Naive B cell (primary cell): Measurements from ENCODE around the gene PTAR1. TPM values are rescaled to one million over a fixed set of nuclear protein-coding genes. Genes with fewer than 3 reads are reported as not detected.
A peak's percentile ranks its signal among the peaks of the same experiment; 100 is the strongest.

Experiments
- ATAC-seq, 2 donors: fragments of 150-1000 bp; cut with Tn5 transposase; 2 replicates each; pipeline ENCODE4 v1.10.0; 2021; ENCODE audit warnings: low read depth in 2 of 2, mild to moderate bottlenecking in 2 of 2, moderate library complexity in 2 of 2
- DNase-seq: peaks from one replicate; pipeline ENCODE4 v3.0.0; 2022
- H3K27ac Mint-ChIP-seq, 6 donors: one replicate each; pipeline ENCODE4 v1.8.0; 2020 to 2022; ENCODE audit warnings: mild to moderate bottlenecking in 6 of 6, mixed read lengths in 6 of 6, moderate library complexity in 5 of 6, inconsistent platforms in 2 of 6
- H3K27me3 Mint-ChIP-seq, 3 donors: one replicate each; pipeline ENCODE4 v1.8.0; 2021 to 2022; ENCODE audit warnings: mixed read lengths in 3 of 3, mild to moderate bottlenecking in 1 of 3
- H3K36me3 Mint-ChIP-seq, 2 donors: one replicate each; pipeline ENCODE4 v1.8.0; 2020 to 2022; ENCODE audit warnings: mixed read lengths in 2 of 2, inconsistent platforms in 1 of 2, mild to moderate bottlenecking in 1 of 2
- H3K4me1 Mint-ChIP-seq, 3 donors: one replicate each; pipeline ENCODE4 v1.8.0; 2020 to 2022; ENCODE audit warnings: mixed read lengths in 3 of 3, inconsistent platforms in 1 of 3, mild to moderate bottlenecking in 1 of 3, moderate library complexity in 1 of 3
- H3K4me3 Mint-ChIP-seq, 8 donors: one replicate each; pipeline ENCODE4 v1.8.0; 2020 to 2022; ENCODE audit warnings: mild to moderate bottlenecking in 8 of 8, mixed read lengths in 8 of 8, moderate library complexity in 8 of 8, inconsistent platforms in 2 of 8
- H3K9me3 Mint-ChIP-seq, 7 donors: one replicate each; pipeline ENCODE4 v1.8.0; 2020 to 2022; ENCODE audit warnings: mixed read lengths in 7 of 7, mild to moderate bottlenecking in 5 of 7, inconsistent platforms in 2 of 7, moderate library complexity in 1 of 7
- polyA plus RNA-seq, 6 donors: library from polyadenylated mRNA; unstranded; fragments of 300-500 nt; fragmentation: Illumina TruSeq; gene quantifications; one replicate each; pipeline ENCODE4 v1.2.3, GENCODE V29; 2021; ENCODE audit warnings: low read depth in 6 of 6

The PTAR1 gene
- polyA plus RNA-seq, 6 donors from 2014 or later, result 9.7 to 22.4 (median 19.1) TPM

DNA sequence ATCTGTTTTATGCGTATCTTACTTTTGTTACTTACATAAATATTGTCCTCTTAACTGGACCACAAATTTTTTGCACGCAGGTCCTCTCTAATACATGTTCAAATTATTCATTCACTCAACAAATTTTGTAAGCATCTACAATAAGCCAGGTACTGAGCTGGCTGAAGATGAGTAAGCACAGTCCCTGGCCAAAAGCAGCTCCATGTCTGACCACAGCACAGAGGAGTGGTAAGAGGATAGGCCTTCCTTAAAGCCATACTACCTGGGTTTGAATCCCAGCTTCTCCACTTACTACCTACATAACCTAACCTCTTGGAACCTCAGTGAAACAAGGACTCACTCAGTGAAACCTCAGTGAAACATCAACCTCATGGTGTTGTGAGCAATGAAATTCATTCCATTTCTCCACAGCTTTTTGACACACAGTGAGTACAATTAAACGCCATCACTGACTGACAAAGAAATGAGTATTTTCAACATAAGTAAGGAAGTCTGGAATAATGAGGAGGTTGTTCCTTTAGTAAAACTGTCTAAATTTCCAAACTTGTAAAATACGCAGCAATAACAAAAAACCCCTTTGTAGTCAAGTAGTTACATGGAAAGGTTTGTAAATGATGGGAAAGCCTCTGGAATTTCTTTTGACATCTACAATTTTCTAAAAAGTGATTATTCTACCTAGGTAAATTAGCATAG lies 15.0 kb downstream of the PTAR1 start:
- H3K36me3 Mint-ChIP-seq, result peaks cover 15 to 36% of the 10 kb centered on the region in 2 donors

DNA sequence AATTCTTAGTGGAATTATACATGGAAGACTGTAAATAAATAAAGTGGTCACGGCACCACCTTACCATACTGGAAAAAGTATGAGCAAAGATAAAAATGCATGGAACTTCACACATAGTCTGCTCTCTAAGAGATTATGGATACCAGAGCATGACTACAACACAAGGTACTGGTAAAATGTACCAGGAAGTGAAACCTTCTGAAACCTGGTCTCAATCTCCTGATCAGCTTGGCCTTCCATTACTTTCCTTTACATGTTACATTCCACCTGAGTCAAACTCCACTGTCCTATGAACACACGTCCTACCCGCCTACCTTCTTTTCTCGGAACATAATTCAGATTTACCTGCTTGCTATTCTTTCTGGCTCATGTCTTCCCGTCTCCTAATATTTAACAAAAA lies 15.9 kb downstream of the PTAR1 start:
- H3K27me3 Mint-ChIP-seq, result no peaks in the 10 kb centered on the region
- no peak overlapping the region for H3K4me3 Mint-ChIP-seq
- no peaks in the 10 kb centered on the region for H3K9me3 Mint-ChIP-seq
- DNase-seq (no peak), ATAC-seq (peak; percentile 60)
- peaks cover 15 to 43% of the 10 kb centered on the region in 2 donors for H3K36me3 Mint-ChIP-seq
- H3K27ac Mint-ChIP-seq, result peak overlapping the region in 1 of 6 donors; percentile 45
- H3K4me1 Mint-ChIP-seq, result peaks cover 32 to 38% (median 36%) of the 10 kb centered on the region in 3 donors

More for the DNA sequence above, 15.0 kb downstream of the PTAR1 start:
- H3K4me3 Mint-ChIP-seq, result no peak overlapping the region
- peak overlapping the region in 2 of 6 donors; percentile 2 to 51 for H3K27ac Mint-ChIP-seq
- DNase-seq, result no peak
- peaks cover 32 to 43% (median 37%) of the 10 kb centered on the region in 3 donors for H3K4me1 Mint-ChIP-seq
- ATAC-seq, result no peak
- no peaks in the 10 kb centered on the region for H3K27me3 Mint-ChIP-seq
- no peaks in the 10 kb centered on the region for H3K9me3 Mint-ChIP-seq

DNA sequence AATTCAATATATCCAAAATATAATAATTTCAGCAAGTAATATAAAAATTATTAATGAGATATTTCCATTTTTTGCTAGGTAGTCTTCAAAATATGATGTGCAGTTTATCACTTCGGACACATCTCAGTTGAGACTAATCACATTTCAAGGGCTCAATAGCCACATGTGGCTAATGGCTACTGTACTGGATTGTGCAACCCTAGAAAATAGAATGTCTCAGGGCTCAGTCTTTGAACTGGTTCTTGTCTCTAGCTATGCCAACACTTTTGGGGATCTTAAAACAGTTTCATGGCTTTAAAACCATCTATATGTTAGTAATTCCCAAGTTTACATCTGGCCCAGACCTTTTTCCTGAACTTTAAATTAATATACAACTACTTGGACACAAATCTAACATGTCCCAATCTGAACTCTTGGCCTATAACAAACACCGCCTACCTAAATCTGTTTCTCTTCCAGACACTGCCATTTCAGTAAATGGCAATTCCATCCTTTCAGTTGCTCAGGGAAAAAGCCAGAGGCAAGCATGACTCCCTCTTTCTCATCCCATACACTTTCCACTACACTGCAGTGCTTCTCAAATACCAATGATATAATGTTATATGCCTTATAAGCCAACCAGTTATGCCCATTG lies 18.8 kb downstream of the PTAR1 start:
- H3K4me1 Mint-ChIP-seq, result peaks cover 24 to 31% (median 29%) of the 10 kb centered on the region in 3 donors
- peaks cover 0 to 2% (median 0%) of the 10 kb centered on the region in 7 donors for H3K9me3 Mint-ChIP-seq
- no peaks in the 10 kb centered on the region for H3K27me3 Mint-ChIP-seq
- no peak overlapping the region for H3K4me3 Mint-ChIP-seq
- no peak for DNase-seq
- peaks cover 7 to 44% of the 10 kb centered on the region in 2 donors for H3K36me3 Mint-ChIP-seq
- ATAC-seq, result no peak
- peak overlapping the region in 3 of 6 donors; percentile 62 to 74 (median 71) for H3K27ac Mint-ChIP-seq

DNA sequence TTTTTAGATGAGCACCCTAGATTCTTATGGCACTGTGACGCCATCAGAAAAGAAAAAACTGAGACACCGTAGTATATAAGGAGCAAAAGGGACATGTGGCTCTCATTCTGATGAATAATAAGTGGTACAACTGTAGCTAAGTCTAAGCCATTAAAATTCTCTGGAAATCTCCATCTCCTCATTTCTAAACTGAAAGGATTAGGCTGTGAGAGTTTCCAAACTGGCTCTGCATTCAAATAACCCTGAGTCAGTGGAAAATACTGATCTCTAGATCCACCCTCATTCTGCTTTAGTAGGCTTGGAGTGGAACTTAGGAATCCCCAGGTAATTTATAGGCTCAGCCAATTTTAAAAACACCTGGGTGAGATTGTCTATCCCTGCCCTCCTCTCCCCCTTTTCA lies 28.5 kb downstream of the PTAR1 start:
- Mint-ChIP-seq H3K36me3 (peaks cover 36 to 42% of the 10 kb centered on the region in 2 donors), H3K4me1 (peaks cover 0 to 4% (median 0%) of the 10 kb centered on the region in 3 donors), H3K9me3 (no peaks in the 10 kb centered on the region), H3K4me3 (no peak overlapping the region), H3K27me3 (no peaks in the 10 kb centered on the region), H3K27ac (no peak overlapping the region)
- DNase-seq (no peak), ATAC-seq (no peak)

DNA sequence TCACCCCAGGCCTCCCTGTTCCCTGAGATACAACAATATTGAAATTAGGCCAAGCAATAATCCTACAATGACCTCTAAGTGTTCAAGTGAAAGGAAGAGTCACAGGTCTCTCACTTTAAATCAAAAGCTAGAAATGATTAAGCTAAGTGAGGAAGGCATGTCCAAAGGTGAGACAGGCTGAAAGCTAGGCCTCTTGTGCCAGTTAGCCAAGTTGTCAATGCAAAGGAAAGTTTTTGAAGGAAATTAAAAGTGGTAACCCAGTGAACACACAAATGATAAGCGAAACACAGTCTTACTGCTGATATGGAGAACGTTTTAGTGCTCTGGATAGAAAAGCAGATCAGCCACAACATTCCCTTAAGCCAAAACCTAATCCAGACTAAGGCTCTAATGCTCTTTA lies 39.8 kb downstream of the PTAR1 start:
- no peaks in the 10 kb centered on the region for H3K4me1 Mint-ChIP-seq
- H3K36me3 Mint-ChIP-seq, result peaks cover 12 to 34% of the 10 kb centered on the region in 2 donors
- no peak overlapping the region for H3K4me3 Mint-ChIP-seq
- H3K27ac Mint-ChIP-seq, result no peak overlapping the region
- H3K9me3 Mint-ChIP-seq, result peaks cover 0 to 2% (median 0%) of the 10 kb centered on the region in 7 donors
- H3K27me3 Mint-ChIP-seq, result no peaks in the 10 kb centered on the region
- no peak for DNase-seq
- ATAC-seq, result no peak

DNA sequence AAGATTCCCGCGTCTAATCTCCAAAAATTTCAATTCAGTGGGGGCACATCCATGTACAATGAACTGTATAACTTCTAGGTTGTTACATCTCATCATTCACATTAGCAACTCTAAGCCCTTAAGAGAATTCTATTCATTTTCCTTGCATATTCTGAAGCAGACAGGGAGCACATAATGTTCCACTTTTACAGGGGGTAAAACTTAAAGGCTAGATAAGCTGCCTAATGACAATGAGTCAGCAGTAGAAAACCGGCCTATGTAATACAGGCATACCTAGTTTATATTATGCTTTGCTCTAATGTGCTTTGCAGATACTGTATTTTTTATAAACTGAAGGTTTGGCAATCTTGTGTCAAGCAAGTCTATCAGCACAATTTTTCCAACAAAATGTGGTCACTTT lies 40.4 kb downstream of the PTAR1 start:
- no peaks in the 10 kb centered on the region for H3K27me3 Mint-ChIP-seq

DNA sequence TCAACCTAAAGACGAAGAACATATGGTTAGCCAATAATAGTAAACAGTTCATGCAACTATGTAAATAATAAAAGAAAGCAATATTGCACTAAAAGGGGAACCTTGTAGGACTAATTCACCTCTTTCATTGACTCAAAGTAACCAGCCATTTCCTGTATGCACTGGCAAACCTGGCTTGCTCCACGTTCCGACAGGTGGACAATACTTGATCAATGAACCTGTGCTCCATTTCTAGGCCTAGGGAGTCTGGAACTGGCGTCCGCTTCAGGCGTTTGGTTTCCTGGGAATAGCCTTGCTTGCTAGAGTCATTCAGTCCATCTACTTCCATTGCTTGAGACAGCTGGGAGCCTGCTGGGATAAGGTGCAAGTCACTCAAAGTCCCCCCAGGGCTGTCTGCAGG lies 41.6 kb downstream of the PTAR1 start:
- Mint-ChIP-seq H3K9me3 (peaks cover 0 to 2% (median 0%) of the 10 kb centered on the region in 7 donors), H3K4me1 (no peaks in the 10 kb centered on the region), H3K27me3 (no peaks in the 10 kb centered on the region), H3K27ac (no peak overlapping the region), H3K4me3 (no peak overlapping the region), H3K36me3 (peaks cover 12 to 38% of the 10 kb centered on the region in 2 donors)
- DNase-seq (no peak), ATAC-seq (no peak)

More for the DNA sequence above, 40.4 kb downstream of the PTAR1 start:
- DNase-seq (no peak), ATAC-seq (no peak)
- Mint-ChIP-seq H3K4me3 (no peak overlapping the region), H3K36me3 (peaks cover 12 to 36% of the 10 kb centered on the region in 2 donors), H3K9me3 (peaks cover 0 to 2% (median 0%) of the 10 kb centered on the region in 7 donors), H3K4me1 (no peaks in the 10 kb centered on the region), H3K27ac (no peak overlapping the region)

DNA sequence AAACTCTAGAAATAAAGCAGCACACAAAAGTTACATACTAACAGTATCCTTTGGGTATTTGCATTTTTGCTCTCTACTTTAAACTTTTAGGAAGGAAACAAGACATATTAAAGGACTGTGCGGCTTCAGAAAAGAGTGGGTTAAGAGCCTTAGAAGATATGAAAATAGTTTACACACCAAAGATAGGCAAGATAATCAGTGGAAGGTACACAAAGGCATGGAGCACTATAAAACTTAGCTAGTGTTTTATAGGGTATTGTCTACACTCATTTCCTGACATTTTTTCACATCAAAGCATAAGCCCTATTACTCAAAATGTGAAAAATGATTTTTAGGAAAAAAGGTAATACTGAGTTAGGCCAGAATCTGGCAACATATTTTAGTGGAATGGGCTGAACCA lies 44.0 kb downstream of the PTAR1 start:
- Mint-ChIP-seq H3K27me3 (no peaks in the 10 kb centered on the region), H3K27ac (no peak overlapping the region), H3K36me3 (peaks cover 2 to 41% of the 10 kb centered on the region in 2 donors), H3K4me1 (no peaks in the 10 kb centered on the region), H3K4me3 (no peak overlapping the region), H3K9me3 (peaks cover 0 to 2% (median 0%) of the 10 kb centered on the region in 7 donors)
- ATAC-seq (no peak), DNase-seq (no peak)

DNA sequence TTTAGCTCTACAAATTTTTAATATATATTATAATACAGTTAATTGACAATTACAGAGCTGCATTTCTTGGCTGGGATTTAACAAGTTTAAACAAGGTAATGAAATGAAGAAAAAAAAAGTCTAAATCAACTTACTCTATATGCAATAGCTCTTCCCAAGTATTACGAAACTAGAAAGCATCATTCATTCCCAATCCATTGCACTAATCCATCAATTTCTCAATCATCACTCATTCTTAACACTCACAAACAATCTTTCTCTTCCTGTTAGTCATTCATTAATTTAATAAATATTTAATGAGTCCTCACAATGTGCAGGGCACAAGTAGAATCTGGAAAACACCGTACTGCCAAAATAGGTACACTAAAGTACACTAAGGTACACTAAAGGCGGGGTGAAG lies 44.7 kb downstream of the PTAR1 start:
- no peak overlapping the region for H3K27ac Mint-ChIP-seq
- peaks cover 0 to 2% (median 0%) of the 10 kb centered on the region in 7 donors for H3K9me3 Mint-ChIP-seq
- ATAC-seq (no peak), DNase-seq (no peak)
- no peaks in the 10 kb centered on the region for H3K27me3 Mint-ChIP-seq
- H3K4me3 Mint-ChIP-seq, result no peak overlapping the region
- no peaks in the 10 kb centered on the region for H3K4me1 Mint-ChIP-seq
- H3K36me3 Mint-ChIP-seq, result peaks cover 0 to 42% of the 10 kb centered on the region in 2 donors

DNA sequence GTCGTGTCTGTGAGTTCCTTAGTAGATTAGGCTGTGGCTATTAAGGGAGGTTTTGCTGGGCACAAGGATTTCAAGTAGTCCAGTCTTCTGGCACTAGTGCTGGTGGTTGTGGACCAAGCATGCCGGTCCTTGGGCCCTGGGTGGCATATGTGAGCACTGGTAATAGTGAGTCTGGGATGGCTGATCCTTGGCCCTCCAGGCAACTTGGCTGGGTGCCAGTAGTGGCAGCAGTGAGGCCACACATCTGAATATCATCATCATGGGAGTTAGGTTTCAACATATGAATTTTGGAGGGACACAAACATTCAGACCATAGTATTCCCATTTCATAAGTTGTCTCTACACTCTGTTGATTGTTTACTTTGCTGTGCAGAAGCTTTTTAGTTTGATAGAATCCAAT lies 62.3 kb downstream of the PTAR1 start:
- H3K9me3 Mint-ChIP-seq, result peaks cover 19 to 84% (median 61%) of the 10 kb centered on the region in 7 donors
- H3K4me1 Mint-ChIP-seq, result no peaks in the 10 kb centered on the region
- peaks cover 0 to 21% (median 4%) of the 10 kb centered on the region in 3 donors for H3K27me3 Mint-ChIP-seq
- H3K4me3 Mint-ChIP-seq, result peak overlapping the region in 1 of 8 donors; percentile 37
- DNase-seq (no peak), ATAC-seq (no peak)
- H3K27ac Mint-ChIP-seq, result peak overlapping the region in 1 of 6 donors; percentile 22
- H3K36me3 Mint-ChIP-seq, result peaks cover 9 to 16% of the 10 kb centered on the region in 2 donors

DNA sequence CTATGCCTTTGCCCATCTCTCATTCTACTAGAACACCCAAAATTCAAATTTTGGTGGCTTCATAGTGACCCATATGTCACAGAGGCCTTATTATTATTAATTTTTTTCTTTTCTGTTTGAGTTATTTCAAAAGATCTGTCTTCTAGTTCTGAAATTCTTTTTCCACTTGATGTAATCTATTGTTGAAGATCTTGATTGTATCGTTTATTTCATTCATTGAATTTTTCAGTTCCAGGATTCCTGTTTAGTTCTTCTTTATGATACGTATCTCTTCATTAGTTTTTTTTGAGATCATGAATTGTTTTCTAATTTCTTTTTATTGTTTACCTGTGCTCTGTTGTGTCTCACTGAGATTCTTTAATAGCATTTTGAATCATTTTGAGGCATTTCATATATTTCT lies 63.0 kb downstream of the PTAR1 start:
- Mint-ChIP-seq H3K4me3 (no peak overlapping the region), H3K27me3 (peaks cover 0 to 28% (median 6%) of the 10 kb centered on the region in 3 donors), H3K4me1 (no peaks in the 10 kb centered on the region), H3K36me3 (peaks cover 9 to 16% of the 10 kb centered on the region in 2 donors), H3K9me3 (peaks cover 19 to 83% (median 60%) of the 10 kb centered on the region in 7 donors), H3K27ac (no peak overlapping the region)
- no peak for DNase-seq
- ATAC-seq, result no peak

DNA sequence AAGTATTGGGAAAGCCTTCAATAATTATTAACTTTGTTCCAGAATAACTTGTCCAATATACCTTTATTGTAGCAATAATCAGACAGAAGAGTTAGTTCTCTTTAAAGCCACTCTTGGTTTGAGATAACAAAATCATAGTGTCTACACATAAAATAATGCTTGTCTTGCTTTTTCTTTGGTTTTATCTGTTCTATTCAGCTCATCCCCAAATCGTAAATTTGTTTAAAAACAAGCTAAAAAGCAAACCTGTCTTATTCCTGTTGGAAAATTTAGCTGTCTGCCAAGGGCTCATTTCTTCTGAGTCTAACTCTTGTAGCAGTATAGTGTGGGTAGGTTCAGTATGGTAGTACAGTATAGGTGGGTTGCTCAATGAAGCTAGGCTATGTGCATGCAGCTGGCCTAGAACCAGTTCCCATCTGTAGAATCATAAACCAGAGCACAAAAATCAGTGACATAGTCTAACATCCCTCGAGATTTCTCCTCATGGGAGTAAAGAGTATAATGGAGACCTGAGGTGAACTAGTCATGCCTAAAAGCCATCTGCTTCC lies 69.7 kb downstream of the PTAR1 start:
- Mint-ChIP-seq H3K9me3 (peaks cover 3 to 30% (median 17%) of the 10 kb centered on the region in 7 donors), H3K27ac (peak overlapping the region in 1 of 6 donors; percentile 8), H3K27me3 (peaks cover 0 to 21% (median 6%) of the 10 kb centered on the region in 3 donors), H3K4me3 (no peak overlapping the region), H3K36me3 (peaks cover 0 to 3% of the 10 kb centered on the region in 2 donors), H3K4me1 (no peaks in the 10 kb centered on the region)
- DNase-seq (no peak), ATAC-seq (no peak)

DNA sequence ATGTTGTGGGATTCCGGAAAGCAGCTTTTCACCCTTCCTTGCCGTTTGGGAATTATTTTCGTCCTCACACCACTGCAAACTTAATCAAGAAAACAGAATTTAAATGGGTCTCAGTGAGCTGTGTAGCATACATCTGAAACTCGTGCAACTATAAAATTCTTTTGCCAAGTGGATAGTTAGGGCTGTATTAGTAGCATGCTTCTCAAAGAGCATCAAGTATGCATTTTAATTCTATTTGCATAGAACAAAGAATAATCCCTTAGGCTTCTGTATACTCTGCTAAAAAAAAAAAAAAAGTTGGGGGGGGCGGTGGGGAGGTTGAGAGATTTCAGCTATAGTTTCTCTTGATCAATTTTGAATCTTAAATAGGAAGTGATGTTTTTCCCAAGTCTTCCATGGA lies 75.9 kb downstream of the PTAR1 start:
- H3K9me3 Mint-ChIP-seq, result peaks cover 0 to 2% (median 0%) of the 10 kb centered on the region in 7 donors
- no peaks in the 10 kb centered on the region for H3K4me1 Mint-ChIP-seq
- DNase-seq (no peak), ATAC-seq (no peak)
- peaks cover 0 to 10% (median 1%) of the 10 kb centered on the region in 3 donors for H3K27me3 Mint-ChIP-seq
- no peak overlapping the region for H3K4me3 Mint-ChIP-seq
- H3K36me3 Mint-ChIP-seq, result no peaks in the 10 kb centered on the region
- H3K27ac Mint-ChIP-seq, result no peak overlapping the region
